Spleen (tissue), 11 donors: Measurements from ENCODE around the gene CDYL2. TPM values are rescaled to one million over a fixed set of nuclear protein-coding genes. Genes with fewer than 3 reads are reported as not detected.

ENCODE experiments used
- DNase-seq: peaks from one replicate; pipeline ENCODE4 v3.0.0-alpha.2; 2020
- H3K27ac ChIP-seq, 8 donors: fragments of 200-600 bp; sonication (generic) in 7 of 8; 1 replicate in 4 of 8; 2 replicates in 4 of 8; pipeline versions ENCODE4 v1.5.0 to v1.8.0; 2016 to 2021; ENCODE audit warnings: inconsistent platforms in 4 of 8, mild to moderate bottlenecking in 4 of 8, moderate library complexity in 1 of 8
- H3K27me3 ChIP-seq, 7 donors: fragments of 200-600 bp; sonication (generic) in 6 of 7; replicated peaks in 1 of 7; 1 replicate in 4 of 7; 2 replicates in 3 of 7; pipeline versions ENCODE4 v1.5.0 to v1.8.0; 2016 to 2021; ENCODE audit warnings: inconsistent platforms in 3 of 7, mild to moderate bottlenecking in 1 of 7
- H3K36me3 ChIP-seq, 6 donors: fragments of 200-600 bp; sonication (generic) in 5 of 6; 1 replicate in 4 of 6; 2 replicates in 2 of 6; pipeline versions ENCODE4 v1.5.0 to v1.8.0; 2016 to 2021; ENCODE audit warnings: inconsistent platforms in 2 of 6
- H3K4me1 ChIP-seq, 6 donors: fragments of 200-600 bp; sonication (generic) in 5 of 6; 1 replicate in 3 of 6; 2 replicates in 3 of 6; pipeline versions ENCODE4 v1.5.0 to v1.8.0; 2016 to 2021; ENCODE audit warnings: inconsistent platforms in 3 of 6
- H3K4me3 ChIP-seq, 8 donors: fragments of 200-600 bp; sonication (generic) in 7 of 8; 1 replicate in 4 of 8; 2 replicates in 4 of 8; pipeline versions ENCODE4 v1.5.0 to v1.8.0; 2016 to 2021; ENCODE audit warnings: inconsistent platforms in 4 of 8, mild to moderate bottlenecking in 4 of 8, moderate library complexity in 2 of 8
- H3K9me3 ChIP-seq, 8 donors: fragments of 200-600 bp; sonication (generic) in 7 of 8; 1 replicate in 4 of 8; 2 replicates in 4 of 8; pipeline versions ENCODE4 v1.5.0 to v1.8.0; 2016 to 2021; ENCODE audit warnings: inconsistent platforms in 4 of 8
- CTCF ChIP-seq, 11 experiments: fragments of 200-600 bp in 7 of 11; fragments of 450-650 bp in 4 of 11; sonication (generic) in 4 of 11; IDR thresholded peaks in 8 of 11; conservative IDR thresholded peaks in 3 of 11; 1 replicate in 7 of 11; 2 replicates in 4 of 11; pipeline versions ENCODE4 v1.4.0 to v1.8.0; 2016 to 2021; ENCODE audit warnings: antibody characterized with exemption in 11 of 11, inconsistent platforms in 4 of 11, mild to moderate bottlenecking in 1 of 11
- POLR2A ChIP-seq, 3 donors: fragments of 450-650 bp; IDR thresholded peaks; one replicate each; pipeline ENCODE4 v1.5.1; 2017; ENCODE audit warnings: antibody characterized with exemption in 3 of 3, mild to moderate bottlenecking in 1 of 3
- POLR2AphosphoS5 ChIP-seq, 3 donors: sonication (generic); formaldehyde crosslinking; IDR thresholded peaks; one replicate each; pipeline ENCODE4 v1.5.1; 2017; ENCODE audit warnings: antibody characterized with exemption in 3 of 3
- WGBS, 5 donors: extraction: QIAGEN DNeasy Blood & Tissue Kit in 3 of 5; methylation state at CpG; one replicate each; pipeline versions ENCODE4 v1.1.5 to v1.1.7; 2013 to 2018; 5-methylcytosine and 5-hydroxymethylcytosine counted together
- intact Hi-C: fragments of 100-400 bp; cut with DNase I; formaldehyde crosslinking; loops from one replicate; pipeline ENCODE4 v1.15.0; 2023; ENCODE audit warnings: low total_unique reads
- polyA plus RNA-seq, 3 donors: library from polyadenylated mRNA; stranded (reverse); fragments of 200-250 nt; gene quantifications; one replicate each; pipeline ENCODE4 v1.2.1, GENCODE V29; 2013
- total RNA-seq, 7 donors: library from RNA; depleted of rRNA in 3 of 7; stranded (reverse); fragments of >200 nt in 3 of 7; fragmentation: NEBNext Ultra II Directional in 4 of 7; extraction: Animal tissue kit (Norgen Biotek cat#: 25700) in 4 of 7; gene quantifications; one replicate each; pipeline versions ENCODE4 v1.1.0 to v1.2.1, GENCODE V29; 2016 to 2021
- donor health status: healthy with polysubstance abuse.
- donor health status: DM: no; HTN: no; CAD: no; lungs with moderate emphysema.
- donor health status: DM: no; HTN: no; CAD: no.
- donor health status: Bipolar disorder and iron deficiency.
- donor health status: healthy.
- donor health status: DM: no; HTN: no; CAD: no.
- donor health status: DM: yes; HTN: yes; CAD: no.

The CDYL2 gene
- total and polyA plus RNA-seq, 10 donors, result 1.4 to 28.3 (median 12.5) TPM

- no peak overlapping the region for H3K4me3 ChIP-seq
- no peak overlapping the region for H3K27ac ChIP-seq
- H3K36me3 ChIP-seq, result no peaks in the 10 kb centered on the region
- peaks cover 0 to 13% (median 11%) of the 10 kb centered on the region in 8 donors for H3K9me3 ChIP-seq
- no peak for DNase-seq
- 92 to 97% (median 95%) methylated on average over 4 of the region's 4 CpGs for WGBS, 5 donors
- TF ChIP-seq POLR2A (IDR thresholded peaks at IDR 0.05) (no peak), CTCF (IDR thresholded peaks at IDR 0.05 in 8 of 11, conservative IDR thresholded peaks at IDR 0.05 in 3 of 11) (no peak)
- intact Hi-C loops, result no loop called here
- no peaks in the 10 kb centered on the region for H3K27me3 ChIP-seq
- H3K4me1 ChIP-seq, result peaks cover 0 to 1% (median 0%) of the 10 kb centered on the region in 6 donors
These were observed 139.0 kb downstream of the CDYL2 start for GRCh38 chr16:80665356-80665755.

- H3K4me1 ChIP-seq, result no peaks in the 10 kb centered on the region
- H3K27me3 ChIP-seq, result no peaks in the 10 kb centered on the region
- TF ChIP-seq CTCF (IDR thresholded peaks at IDR 0.05 in 8 of 11, conservative IDR thresholded peaks at IDR 0.05 in 3 of 11) (no peak), POLR2AphosphoS5 (IDR thresholded peaks at IDR 0.05) (no peak), POLR2A (IDR thresholded peaks at IDR 0.05) (no peak)
- H3K36me3 ChIP-seq, result no peaks in the 10 kb centered on the region
- intact Hi-C loops, result no loop called here
- WGBS, 5 donors, result 32 to 73% (median 53%) methylated on average over 2 of the region's 2 CpGs
- no peak overlapping the region for H3K4me3 ChIP-seq
- H3K9me3 ChIP-seq, result peaks cover 0 to 18% (median 13%) of the 10 kb centered on the region in 8 donors
- no peak for DNase-seq
- H3K27ac ChIP-seq, result no peak overlapping the region
These were observed 139.6 kb downstream of the CDYL2 start for GRCh38 chr16:80664786-80665185.

GRCh38 chr16:80664226-80664625 is 140.2 kb downstream of the CDYL2 start:
- no peaks in the 10 kb centered on the region for H3K36me3 ChIP-seq
- TF ChIP-seq POLR2A (IDR thresholded peaks at IDR 0.05), result no peak
- no peak for TF ChIP-seq CTCF (IDR thresholded peaks at IDR 0.05 in 8 of 11, conservative IDR thresholded peaks at IDR 0.05 in 3 of 11)
- no peak for TF ChIP-seq POLR2AphosphoS5 (IDR thresholded peaks at IDR 0.05)
- no peak overlapping the region for H3K27ac ChIP-seq
- H3K4me1 ChIP-seq, result no peaks in the 10 kb centered on the region
- 74 to 83% (median 78%) methylated on average over 10 of the region's 10 CpGs for WGBS, 5 donors
- no peaks in the 10 kb centered on the region for H3K27me3 ChIP-seq
- H3K9me3 ChIP-seq, result peaks cover 0 to 24% (median 19%) of the 10 kb centered on the region in 8 donors
- intact Hi-C loops, result no loop called here
- no peak overlapping the region for H3K4me3 ChIP-seq
- no peak for DNase-seq

- Histone ChIP-seq H3K36me3 (no peaks in the 10 kb centered on the region), H3K9me3 (peaks cover 0 to 25% (median 21%) of the 10 kb centered on the region in 8 donors), H3K27ac (no peak overlapping the region), H3K27me3 (no peaks in the 10 kb centered on the region), H3K4me3 (no peak overlapping the region), H3K4me1 (no peaks in the 10 kb centered on the region)
- no peak for DNase-seq
- 74 to 91% (median 87%) methylated on average over 1 of the region's 1 CpG for whole genome bisulfite sequencing, 5 donors
- intact Hi-C loops, result no loop called here
- TF ChIP-seq POLR2A (IDR thresholded peaks at IDR 0.05) (no peak), CTCF (IDR thresholded peaks at IDR 0.05 in 8 of 11, conservative IDR thresholded peaks at IDR 0.05 in 3 of 11) (no peak), POLR2AphosphoS5 (IDR thresholded peaks at IDR 0.05) (no peak)
These were observed 141.3 kb downstream of the CDYL2 start for GRCh38 chr16:80663078-80663477.
